DOHH2 (cell line): ENCODE data around the gene TLCD2.
"Not testable (repeated sequence)": the region's sequence is repeated elsewhere in the genome, so short reads cannot be mapped to it uniquely, and the experiment has no call there.

Source experiments
- H3F3A ChIP-seq: fragments of 200-600 bp; sonication (generic), shearing (Covaris generic); 2 replicates; pipeline ENCODE4 v1.6.0; 2016; ENCODE audit warnings: antibody characterized with exemption, mild to moderate bottlenecking; ENCODE audit not compliant: control insufficient read depth, insufficient read depth
- H3K27ac ChIP-seq: fragments of 200-600 bp; sonication (generic); 2 replicates; pipeline ENCODE4 v1.5.1; 2014; ENCODE audit warnings: low read depth, mild to moderate bottlenecking, low read length, moderate library complexity
- H3K27me3 ChIP-seq: fragments of 200-600 bp; sonication (generic); 2 replicates; pipeline ENCODE4 v1.6.1; 2014; ENCODE audit warnings: mild to moderate bottlenecking, low read length, mixed read lengths; ENCODE audit not compliant: control insufficient read depth
- H3K36me3 ChIP-seq: fragments of 200-600 bp; sonication (generic); 2 replicates; pipeline ENCODE4 v1.6.1; 2014; ENCODE audit warnings: mild to moderate bottlenecking, low read length, moderate library complexity, mixed read lengths; ENCODE audit not compliant: control insufficient read depth
- H3K4me1 ChIP-seq: fragments of 200-600 bp; sonication (generic); 2 replicates; pipeline ENCODE4 v1.6.1; 2014; ENCODE audit warnings: mild to moderate bottlenecking, low read length, mixed read lengths; ENCODE audit not compliant: control insufficient read depth
- H3K4me2 ChIP-seq: fragments of 200-600 bp; sonication (generic); 2 replicates; pipeline ENCODE4 v1.6.0; 2014; ENCODE audit warnings: mild to moderate bottlenecking, low read length, moderate library complexity
- H3K4me3 ChIP-seq: fragments of 200-600 bp; sonication (generic); 2 replicates; pipeline ENCODE4 v1.5.1; 2014; ENCODE audit warnings: mild to moderate bottlenecking, low read length, mixed read lengths
- H3K79me2 ChIP-seq: fragments of 200-600 bp; sonication (generic); 2 replicates; pipeline ENCODE4 v1.6.1; 2014; ENCODE audit warnings: mild to moderate bottlenecking, low read length, mixed read lengths; ENCODE audit not compliant: control insufficient read depth
- H3K9me2 ChIP-seq: fragments of 200-600 bp; sonication (generic); replicated peaks from 2 replicates; pipeline ENCODE4 v1.6.1; 2014; ENCODE audit warnings: mild to moderate bottlenecking, low read length, mixed read lengths; ENCODE audit not compliant: control insufficient read depth
- H3K9me3 ChIP-seq: fragments of 200-600 bp; sonication (generic); 2 replicates; pipeline ENCODE4 v1.6.1; 2014; ENCODE audit warnings: antibody characterized with exemption, low read length, mixed read lengths; ENCODE audit not compliant: control insufficient read depth, insufficient read depth
- H4K20me1 ChIP-seq: fragments of 200-600 bp; sonication (generic); 2 replicates; pipeline ENCODE4 v1.6.0; 2014; ENCODE audit warnings: low read depth, mild to moderate bottlenecking, antibody characterized with exemption, low read length, moderate library complexity; ENCODE audit not compliant: control insufficient read depth, insufficient read depth
- CTCF ChIP-seq: fragments of 200-600 bp; sonication (generic); IDR thresholded peaks from one replicate; pipeline ENCODE4 v1.5.1; 2014; ENCODE audit warnings: antibody characterized with exemption, mild to moderate bottlenecking, low read depth, low read length; ENCODE audit not compliant: poor library complexity, severe bottlenecking
- EZH2phosphoT487 ChIP-seq: fragments of 200-600 bp; sonication (generic); IDR thresholded peaks from 2 replicates; pipeline ENCODE4 v1.6.1; 2017; ENCODE audit warnings: borderline replicate concordance, mild to moderate bottlenecking, antibody characterized with exemption, low read length, moderate library complexity, mixed read lengths

TLCD2 gene

GRCh38 chr17:1653735-1654134 is 56.4 kb downstream of the TLCD2 start:
- H3K9me3 ChIP-seq = no peaks in the 10 kb centered on the region
- H3K4me3 ChIP-seq = no peak overlapping the region
- H3K27me3 ChIP-seq = no peaks in the 10 kb centered on the region
- peaks cover 12% of the 10 kb centered on the region for H3K4me1 ChIP-seq
- H3F3A ChIP-seq = peaks cover 19% of the 10 kb centered on the region
- TF ChIP-seq CTCF = no peak
- no peak for TF ChIP-seq EZH2phosphoT487
- no peaks in the 10 kb centered on the region for H3K79me2 ChIP-seq
- H3K4me2 ChIP-seq = no peak overlapping the region
- H3K9me2 ChIP-seq = no peaks in the 10 kb centered on the region
- peaks cover 81% of the 10 kb centered on the region for H3K36me3 ChIP-seq
- no peak overlapping the region for H3K27ac ChIP-seq
- 0 out of 2 replicates have a peak, but pooled peaks cover 5% of the 10 kb centered on the region for H4K20me1 ChIP-seq

GRCh38 chr17:1652794-1653193 is 57.4 kb downstream of the TLCD2 start:
- not testable (repeated sequence) for H3K27me3 ChIP-seq, H3K27ac ChIP-seq, H3K9me2 ChIP-seq, H3K9me3 ChIP-seq, H4K20me1 ChIP-seq, H3K79me2 ChIP-seq, H3K4me2 ChIP-seq, H3K4me3 ChIP-seq
- peaks cover 19% of the 10 kb centered on the region for H3F3A ChIP-seq
- peaks cover 21% of the 10 kb centered on the region for H3K4me1 ChIP-seq
- peaks cover 72% of the 10 kb centered on the region for H3K36me3 ChIP-seq
